Measurements from ENCODE around the gene NXNL1. TPM values are rescaled to one million over a fixed set of nuclear protein-coding genes. Genes with fewer than 3 reads are reported as not detected.

Gene NXNL1
- total RNA-seq, 1 experiment from 2014 or later = not detected

GRCh38 chr19:17435218-17435617 lies 25.5 kb downstream of the NXNL1 start:
- RAD21 ChIA-PET (ENCODE audit: low non-redundant PET in 1 of 2, low total read pairs in 2 of 2, uncharacterized antibody in 2 of 2, unreplicated experiment in 2 of 2) = no interaction called here
- no peaks in the 10 kb centered on the region for H3K4me1 ChIP-seq (ENCODE audit: control insufficient read depth in 1 of 2, insufficient read depth in 2 of 2, low read length in 2 of 2)
- H3K79me2 ChIP-seq (ENCODE audit: insufficient read depth, low read length) = no peaks in the 10 kb centered on the region
- intact Hi-C loops (cut with micrococcal nuclease) = no loop called here
- no peaks in the 10 kb centered on the region for H3K9me2 ChIP-seq (ENCODE audit: insufficient read depth)
- no peak overlapping the region for H3K9ac ChIP-seq (ENCODE audit: low read length)
- H3K27me3 ChIP-seq (ENCODE audit: insufficient read depth, low read length) = no peaks in the 10 kb centered on the region
- H3K36me3 ChIP-seq (ENCODE audit: control insufficient read depth in 1 of 2, insufficient read depth in 2 of 2, low read length in 2 of 2) = no peaks in the 10 kb centered on the region
- H3K4me3 ChIP-seq (replicated peaks in 1 of 2; ENCODE audit: low read depth in 1 of 2, low read length in 2 of 2) = no peak overlapping the region
- ATAC-seq = no peak
- H4K20me1 ChIP-seq (ENCODE audit: insufficient read depth) = no peaks in the 10 kb centered on the region
- no peak for TF ChIP-seq CTCF (IDR thresholded peaks at IDR 0.05 in 2 of 3, conservative IDR thresholded peaks at IDR 0.05 in 1 of 3; ENCODE audit: borderline replicate concordance in 1 of 3, insufficient read depth in 1 of 3, low read depth in 2 of 3, low read length in 2 of 3)
- TF ChIP-seq ELF1 (IDR thresholded peaks at IDR 0.05; ENCODE audit: borderline replicate concordance, low read depth) = no peak
- no peak for TF ChIP-seq FOSL1 (IDR thresholded peaks at IDR 0.05; ENCODE audit: low read depth)
- no peak for TF ChIP-seq JUND (IDR thresholded peaks at IDR 0.05)
- no peak for TF ChIP-seq POLR2AphosphoS5 (IDR thresholded peaks at IDR 0.05; ENCODE audit: low read depth, low read length)
- TF ChIP-seq, protein P1, sequence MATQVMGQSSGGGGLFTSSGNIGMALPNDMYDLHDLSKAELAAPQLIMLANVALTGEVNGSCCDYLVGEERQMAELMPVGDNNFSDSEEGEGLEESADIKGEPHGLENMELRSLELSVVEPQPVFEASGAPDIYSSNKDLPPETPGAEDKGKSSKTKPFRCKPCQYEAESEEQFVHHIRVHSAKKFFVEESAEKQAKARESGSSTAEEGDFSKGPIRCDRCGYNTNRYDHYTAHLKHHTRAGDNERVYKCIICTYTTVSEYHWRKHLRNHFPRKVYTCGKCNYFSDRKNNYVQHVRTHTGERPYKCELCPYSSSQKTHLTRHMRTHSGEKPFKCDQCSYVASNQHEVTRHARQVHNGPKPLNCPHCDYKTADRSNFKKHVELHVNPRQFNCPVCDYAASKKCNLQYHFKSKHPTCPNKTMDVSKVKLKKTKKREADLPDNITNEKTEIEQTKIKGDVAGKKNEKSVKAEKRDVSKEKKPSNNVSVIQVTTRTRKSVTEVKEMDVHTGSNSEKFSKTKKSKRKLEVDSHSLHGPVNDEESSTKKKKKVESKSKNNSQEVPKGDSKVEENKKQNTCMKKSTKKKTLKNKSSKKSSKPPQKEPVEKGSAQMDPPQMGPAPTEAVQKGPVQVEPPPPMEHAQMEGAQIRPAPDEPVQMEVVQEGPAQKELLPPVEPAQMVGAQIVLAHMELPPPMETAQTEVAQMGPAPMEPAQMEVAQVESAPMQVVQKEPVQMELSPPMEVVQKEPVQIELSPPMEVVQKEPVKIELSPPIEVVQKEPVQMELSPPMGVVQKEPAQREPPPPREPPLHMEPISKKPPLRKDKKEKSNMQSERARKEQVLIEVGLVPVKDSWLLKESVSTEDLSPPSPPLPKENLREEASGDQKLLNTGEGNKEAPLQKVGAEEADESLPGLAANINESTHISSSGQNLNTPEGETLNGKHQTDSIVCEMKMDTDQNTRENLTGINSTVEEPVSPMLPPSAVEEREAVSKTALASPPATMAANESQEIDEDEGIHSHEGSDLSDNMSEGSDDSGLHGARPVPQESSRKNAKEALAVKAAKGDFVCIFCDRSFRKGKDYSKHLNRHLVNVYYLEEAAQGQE (IDR thresholded peaks at IDR 0.05; ENCODE audit: low read depth) = no peak
- no peak for TF ChIP-seq CBX3 (IDR thresholded peaks at IDR 0.05; ENCODE audit: low read depth)
- TF ChIP-seq, protein P2, sequence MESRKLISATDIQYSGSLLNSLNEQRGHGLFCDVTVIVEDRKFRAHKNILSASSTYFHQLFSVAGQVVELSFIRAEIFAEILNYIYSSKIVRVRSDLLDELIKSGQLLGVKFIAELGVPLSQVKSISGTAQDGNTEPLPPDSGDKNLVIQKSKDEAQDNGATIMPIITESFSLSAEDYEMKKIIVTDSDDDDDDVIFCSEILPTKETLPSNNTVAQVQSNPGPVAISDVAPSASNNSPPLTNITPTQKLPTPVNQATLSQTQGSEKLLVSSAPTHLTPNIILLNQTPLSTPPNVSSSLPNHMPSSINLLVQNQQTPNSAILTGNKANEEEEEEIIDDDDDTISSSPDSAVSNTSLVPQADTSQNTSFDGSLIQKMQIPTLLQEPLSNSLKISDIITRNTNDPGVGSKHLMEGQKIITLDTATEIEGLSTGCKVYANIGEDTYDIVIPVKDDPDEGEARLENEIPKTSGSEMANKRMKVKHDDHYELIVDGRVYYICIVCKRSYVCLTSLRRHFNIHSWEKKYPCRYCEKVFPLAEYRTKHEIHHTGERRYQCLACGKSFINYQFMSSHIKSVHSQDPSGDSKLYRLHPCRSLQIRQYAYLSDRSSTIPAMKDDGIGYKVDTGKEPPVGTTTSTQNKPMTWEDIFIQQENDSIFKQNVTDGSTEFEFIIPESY (IDR thresholded peaks at IDR 0.05; ENCODE audit: extremely low read depth, insufficient replicate concordance, low read length) = no peak
- no peak for TF ChIP-seq SRF (IDR thresholded peaks at IDR 0.05; ENCODE audit: low read depth)
- TF ChIP-seq SIN3A (IDR thresholded peaks at IDR 0.05; ENCODE audit: low read depth) = no peak
- TF ChIP-seq ZNF274 (IDR thresholded peaks at IDR 0.05; ENCODE audit: low read depth, low read length) = no peak
- TF ChIP-seq EZH2 (IDR thresholded peaks at IDR 0.05) = no peak
- no peak for TF ChIP-seq ATF3 (IDR thresholded peaks at IDR 0.05)
- TF ChIP-seq EZH2phosphoT487 (IDR thresholded peaks at IDR 0.05; ENCODE audit: borderline replicate concordance) = no peak
- no peak for TF ChIP-seq RAD21 (IDR thresholded peaks at IDR 0.05; ENCODE audit: low read depth)
- TF ChIP-seq SP1 (IDR thresholded peaks at IDR 0.05; ENCODE audit: low read depth) = no peak
- no peak for TF ChIP-seq CEBPB (IDR thresholded peaks at IDR 0.05; ENCODE audit: low read depth)
- TF ChIP-seq TCF7L2 (IDR thresholded peaks at IDR 0.05; ENCODE audit: borderline replicate concordance, extremely low read depth, insufficient read depth, insufficient read length) = no peak
- TF ChIP-seq YY1 (IDR thresholded peaks at IDR 0.05; ENCODE audit: extremely low read depth, insufficient replicate concordance, low read depth, low read length) = no peak
- TF ChIP-seq POLR2A (IDR thresholded peaks at IDR 0.05; ENCODE audit: borderline replicate concordance, extremely low read depth, insufficient read depth, insufficient read length) = no peak
- no peak overlapping the region for H3K27ac ChIP-seq (ENCODE audit: low read depth, low read length)
- no peak overlapping the region for H3K4me2 ChIP-seq (ENCODE audit: low read length)
- H3K9me3 ChIP-seq (ENCODE audit: control insufficient read depth in 1 of 2, insufficient read depth in 1 of 2, low read depth in 1 of 2, low read length in 2 of 2) = no peaks in the 10 kb centered on the region
- CTCF ChIA-PET = no interaction called here
- DNase-seq (ENCODE audit: low read depth, low spot score) = no peak
- H2AFZ ChIP-seq (ENCODE audit: low read depth, low read length, poor library complexity, severe bottlenecking) = no peak overlapping the region
- BruUV-seq (replicated peaks) = no TSS peak
- POLR2A ChIA-PET = no interaction called here
